GM18519 (cell line): ENCODE results near the gene COG7.
"Not testable (repeated sequence)": the region's sequence is repeated elsewhere in the genome, so short reads cannot be mapped to it uniquely, and the experiment has no call there.

ENCODE experiments used
- ATAC-seq: cut with Tn5 transposase; IDR thresholded peaks from one replicate; pipeline ENCODE4 v1.9.1; 2021; ENCODE audit warnings: mild to moderate bottlenecking, moderate library complexity; ENCODE audit not compliant: unreplicated experiment, low FRiP score

The COG7 gene

GRCh38 chr16:23452572-23453337 lies at the start of gene COG7:
COG7 (minus strand) TSS chr16:23453189; CDS start chr16:23452994, 195 bp downstream.
- ATAC-seq = peak; percentile 50

- no peak for ATAC-seq
Observed at GRCh38 chr16:23502466-23502865, 49.5 kb upstream of the COG7 start.

DNA sequence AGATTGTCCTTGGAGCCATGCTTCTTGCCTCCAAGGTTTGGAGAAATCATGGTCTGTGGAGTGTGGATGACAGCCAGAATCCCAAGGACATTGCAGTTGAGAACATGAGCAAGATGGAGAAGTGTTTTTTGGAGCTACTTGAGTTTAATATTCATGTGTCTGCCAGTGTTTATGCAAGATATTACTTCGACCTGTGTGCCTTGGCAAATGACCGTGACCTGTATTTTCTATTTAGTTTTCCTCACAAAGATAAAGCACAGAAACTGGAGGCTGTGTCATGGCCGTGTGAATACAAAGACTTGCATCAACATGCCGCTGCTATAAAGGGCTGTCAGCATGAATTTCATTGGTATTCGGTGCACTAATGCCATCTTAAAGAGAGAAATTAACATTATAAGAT lies 48.3 kb upstream of the COG7 start:
- no peak for ATAC-seq

DNA sequence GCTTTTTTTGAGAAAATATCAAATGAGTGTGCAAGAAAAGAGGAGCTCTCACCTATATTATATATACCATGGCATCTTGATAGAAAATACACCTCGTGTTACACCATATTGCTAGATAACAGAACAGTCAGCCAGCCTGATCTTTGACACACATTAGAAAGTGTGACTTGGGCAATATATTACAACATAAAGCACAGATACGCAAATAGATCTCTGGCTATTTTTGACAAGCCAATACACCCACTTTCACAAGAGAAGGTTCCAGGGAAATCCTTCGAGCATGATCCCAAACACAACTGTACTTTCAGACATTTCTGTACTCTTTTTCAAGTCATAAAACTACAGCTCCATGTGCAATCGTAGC lies 47.9 kb upstream of the COG7 start:
- no peak for ATAC-seq

DNA sequence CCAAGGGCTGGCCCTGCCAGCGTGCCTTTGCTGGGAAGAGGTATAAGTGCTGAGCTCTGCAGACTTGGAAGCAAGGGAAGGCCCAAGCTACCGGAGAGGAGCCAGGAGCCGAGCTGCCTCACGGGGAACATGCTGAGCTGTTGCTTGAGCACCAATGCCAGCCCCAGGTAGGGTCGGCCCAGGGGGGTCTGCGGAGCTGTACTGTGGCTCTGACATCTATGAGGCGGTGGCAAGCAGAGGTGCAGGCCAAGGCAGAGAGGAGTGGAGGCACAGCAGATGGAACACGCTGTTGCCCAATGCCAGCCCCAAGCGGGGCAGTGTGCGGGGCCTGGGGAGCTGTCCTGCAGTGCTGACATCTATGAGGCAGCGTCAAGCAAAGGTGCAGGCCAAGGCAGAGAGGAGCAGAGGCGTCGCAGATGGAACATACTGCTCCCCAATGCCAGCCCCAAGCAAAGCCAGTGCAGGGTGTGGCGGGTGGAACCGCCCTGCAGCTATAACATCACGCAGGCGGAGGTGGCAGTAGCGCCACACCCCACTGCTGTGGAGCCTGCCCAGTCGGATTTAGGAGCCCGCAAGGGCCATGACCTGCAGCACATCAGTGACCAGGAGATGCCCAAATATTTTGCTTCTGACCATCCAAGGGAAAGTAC lies 47.3 kb upstream of the COG7 start:
- ATAC-seq = no peak

- no peak for ATAC-seq
Observed at GRCh38 chr16:23499801-23500200, 46.8 kb upstream of the COG7 start.

DNA sequence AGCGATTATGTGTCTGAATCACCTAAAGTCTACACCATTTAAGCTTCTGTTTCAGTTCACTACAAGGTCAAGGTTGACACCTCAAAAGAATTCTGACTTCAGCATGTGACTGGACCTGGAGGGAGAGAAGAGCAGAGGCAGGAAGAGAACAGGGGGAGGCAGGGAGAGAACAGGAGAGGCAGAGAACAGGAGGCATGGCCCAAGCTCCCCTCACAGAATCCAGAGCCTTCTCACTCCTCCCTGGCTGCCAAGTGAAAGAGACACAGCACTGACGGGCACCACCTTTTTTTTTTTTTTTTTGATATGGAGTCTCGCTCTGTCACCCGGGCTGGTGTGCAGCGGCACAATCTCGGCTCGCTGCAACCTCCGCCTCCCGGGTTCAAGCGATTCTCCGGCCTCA lies 45.9 kb upstream of the COG7 start:
- no peak for ATAC-seq

DNA sequence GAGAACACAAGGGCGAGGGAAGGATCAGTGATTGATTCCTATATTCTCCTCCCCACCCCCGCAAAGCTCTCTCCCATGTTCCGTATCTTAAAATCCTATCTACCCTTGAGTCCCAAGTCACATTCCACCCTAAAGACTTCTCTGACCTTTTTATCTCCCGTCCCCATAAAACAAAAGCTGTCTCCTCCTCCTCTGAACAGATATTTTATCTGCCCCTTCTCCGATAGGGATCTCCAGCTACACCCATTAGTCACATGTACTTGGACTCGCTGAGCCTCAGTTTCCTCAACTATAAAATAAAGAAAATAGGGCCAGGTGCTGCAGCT lies 44.5 kb upstream of the COG7 start:
- no peak for ATAC-seq

DNA sequence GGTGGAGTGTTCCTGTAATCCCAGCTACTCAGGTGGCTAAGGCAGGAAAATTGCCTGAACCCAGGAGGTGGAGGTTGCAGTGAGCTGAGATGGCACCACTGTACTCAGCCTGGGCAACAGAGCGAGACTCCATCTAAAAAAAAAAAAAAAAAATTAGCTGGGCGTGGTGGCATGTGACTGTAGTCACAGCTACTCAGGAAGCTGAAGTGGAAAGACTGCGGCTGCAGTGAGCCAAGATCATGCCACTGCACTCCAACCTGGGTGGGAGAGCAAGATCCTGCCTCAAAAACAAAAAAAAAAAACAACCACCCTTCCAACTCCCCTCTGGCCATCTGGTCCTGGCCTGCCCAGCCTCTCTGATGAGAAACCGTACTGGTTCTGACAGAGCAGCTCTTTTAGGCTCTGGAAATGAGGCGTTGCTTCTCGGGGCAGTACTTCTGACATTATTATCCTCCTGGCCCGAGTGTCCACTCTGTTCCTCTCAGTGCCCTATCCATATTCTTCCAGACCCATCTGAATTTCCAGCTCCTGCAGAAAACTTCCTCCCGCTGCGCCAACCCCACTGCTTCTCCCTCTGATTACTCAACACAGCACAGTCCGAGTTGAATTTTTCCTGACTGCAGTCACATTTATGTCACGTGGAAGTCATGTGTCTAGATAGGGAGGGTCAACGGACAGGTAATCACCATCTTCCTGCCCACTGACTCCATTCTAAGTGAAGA lies 44.0 kb upstream of the COG7 start:
- ATAC-seq = no peak

DNA sequence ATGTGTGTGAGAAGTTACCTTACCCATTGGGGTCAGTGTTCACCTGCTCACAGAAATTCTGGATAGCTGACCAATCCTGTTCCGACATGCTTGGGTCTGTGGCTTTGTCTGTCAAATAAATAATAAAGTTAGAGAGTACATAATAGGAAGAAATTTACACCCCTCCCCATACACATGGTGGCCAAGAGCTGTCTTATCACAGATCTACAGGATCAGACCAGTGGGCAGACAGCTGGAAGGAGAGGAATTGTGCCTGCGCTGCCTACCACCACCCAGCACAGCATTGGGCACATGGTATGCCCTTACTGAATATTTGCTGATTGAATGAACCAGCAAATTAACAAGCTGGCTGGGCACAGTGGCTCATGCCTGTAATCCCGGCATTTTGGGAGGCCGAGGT lies 42.7 kb upstream of the COG7 start:
- no peak for ATAC-seq

DNA sequence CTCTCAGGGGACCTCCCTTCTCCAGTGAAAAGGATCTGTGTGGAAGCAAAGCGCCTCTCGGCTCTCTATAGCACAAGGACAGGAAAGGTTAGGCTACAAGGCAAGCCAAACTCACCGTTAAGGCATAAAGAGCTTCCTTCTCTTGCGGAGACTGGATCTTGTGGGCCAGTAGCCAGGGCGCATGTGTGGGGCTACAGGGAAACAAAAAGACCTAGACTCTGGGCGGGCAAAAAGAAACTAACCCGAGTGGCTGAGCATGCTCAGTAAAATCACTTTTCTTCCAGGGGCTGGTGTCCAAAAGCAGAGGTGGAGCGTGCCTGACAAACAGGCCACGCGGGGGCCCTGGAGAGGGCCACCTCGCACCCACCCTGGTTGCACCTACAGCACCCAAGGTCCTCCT lies 41.2 kb upstream of the COG7 start:
- no peak for ATAC-seq

- no peak for ATAC-seq
Observed at GRCh38 chr16:23491490-23492391, 38.8 kb upstream of the COG7 start.

DNA sequence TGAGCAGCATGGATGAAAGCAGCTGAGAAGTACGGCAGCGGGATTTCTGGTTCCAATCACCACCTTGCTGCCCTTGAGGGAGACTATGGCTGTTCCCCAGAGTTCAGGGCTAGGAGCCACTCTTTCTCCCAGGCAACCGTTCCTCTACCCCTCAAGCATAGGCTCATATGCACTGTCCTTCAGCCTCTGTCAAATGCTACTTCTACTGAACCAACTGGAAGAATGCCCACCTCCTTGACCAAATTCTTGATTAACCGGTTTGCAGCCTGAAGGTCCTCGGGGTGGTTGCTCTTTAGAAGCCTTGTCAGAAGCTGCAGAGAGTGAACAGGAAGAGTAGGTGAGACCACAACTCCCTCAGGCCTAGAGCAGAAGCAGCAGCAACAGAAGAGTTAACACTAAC lies 33.5 kb upstream of the COG7 start:
- ATAC-seq = no peak

DNA sequence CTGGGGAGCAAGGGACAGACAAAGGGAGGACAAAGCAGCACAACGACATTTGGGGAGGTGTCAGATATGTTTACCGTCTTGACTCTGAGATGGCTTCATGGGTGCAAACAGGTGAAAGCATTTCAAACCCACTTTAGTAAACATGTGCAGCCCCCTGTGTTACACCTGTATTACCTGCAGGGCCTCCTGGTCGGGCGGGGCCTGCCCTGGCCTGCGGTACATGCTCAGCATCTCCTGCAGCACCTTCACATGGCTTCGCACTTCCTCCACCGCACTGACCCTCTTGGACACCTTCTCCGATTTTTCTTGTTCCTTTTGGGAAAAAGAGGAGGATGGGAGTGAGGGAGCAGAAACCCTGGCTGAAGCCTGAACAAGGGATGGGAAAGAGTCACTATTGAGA lies 32.9 kb upstream of the COG7 start:
- ATAC-seq = no peak

DNA sequence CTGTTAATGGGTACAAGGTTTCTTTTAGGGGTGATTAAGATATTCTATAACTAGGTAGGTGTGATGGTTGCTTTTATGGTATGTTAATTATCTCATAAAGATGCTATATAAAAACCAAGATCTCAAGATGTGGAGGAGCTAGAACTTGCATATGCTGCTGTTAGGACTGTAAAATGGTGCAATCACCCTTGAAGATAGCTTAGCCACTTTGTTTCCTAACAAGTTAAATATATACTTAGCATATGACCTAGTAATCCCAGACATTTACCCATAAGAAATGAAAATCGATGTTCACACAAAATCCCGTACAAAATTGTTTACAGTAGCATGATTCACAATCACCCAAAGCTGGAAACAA lies 32.2 kb upstream of the COG7 start:
- ATAC-seq = no peak

GRCh38 chr16:23484510-23485256 lies 31.7 kb upstream of the COG7 start:
- ATAC-seq = no peak

DNA sequence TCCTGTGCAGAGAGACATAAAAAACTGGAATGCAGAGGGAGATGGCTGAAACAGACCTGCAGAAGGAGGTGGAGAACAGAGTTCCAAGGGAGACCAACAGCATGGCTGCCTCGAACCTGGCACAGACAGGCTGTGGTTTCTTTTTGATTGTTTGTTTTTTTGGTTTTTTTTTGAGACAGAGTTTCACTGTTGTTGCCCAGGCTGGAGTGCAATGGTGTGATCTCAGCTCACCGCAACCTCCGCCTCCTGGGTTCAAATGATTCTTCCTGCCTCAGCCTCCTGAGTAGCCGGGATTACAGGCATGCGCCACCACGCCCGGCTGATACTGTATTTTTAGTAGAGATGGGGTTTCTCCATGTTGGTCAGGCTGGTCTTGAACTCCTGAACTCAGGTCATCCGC lies 30.5 kb upstream of the COG7 start:
- not testable (repeated sequence) for ATAC-seq

DNA sequence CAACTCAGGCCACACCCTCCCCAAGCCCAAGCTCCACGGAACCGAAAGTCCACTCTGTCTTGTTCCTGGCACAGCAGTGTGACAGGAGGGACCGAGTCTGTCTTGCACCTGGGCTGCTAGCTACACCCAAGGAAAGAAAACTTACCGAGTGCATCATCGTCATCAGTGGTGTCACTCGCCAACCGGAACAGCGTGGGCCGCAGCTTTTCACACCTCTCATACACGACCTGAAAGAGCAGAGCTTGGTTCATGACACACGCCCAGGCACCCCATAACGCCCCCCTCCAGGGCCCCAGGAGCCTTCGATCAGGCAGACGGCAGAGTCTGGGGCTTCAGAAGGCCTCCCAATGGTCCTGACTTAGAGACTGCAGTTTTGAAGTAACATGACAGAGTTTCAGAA lies 29.8 kb upstream of the COG7 start:
- no peak for ATAC-seq

- ATAC-seq = no peak
Observed at GRCh38 chr16:23480257-23480656, 27.3 kb upstream of the COG7 start.

GRCh38 chr16:23479138-23479537 lies 26.1 kb upstream of the COG7 start:
- ATAC-seq = no peak
